ENCODE measurements around the gene HMGCR. TPM values are rescaled to one million over a fixed set of nuclear protein-coding genes. Genes with fewer than 3 reads are reported as not detected.
A peak's percentile ranks its signal among the peaks of the same experiment; 100 is the strongest.
"Not testable (repeated sequence)": the region's sequence is repeated elsewhere in the genome, so short reads cannot be mapped to it uniquely, and the experiment has no call there.

The HMGCR gene
- polyA plus RNA-seq, 3 donors, result 19.8 to 33.3 (median 31.9) TPM

DNA sequence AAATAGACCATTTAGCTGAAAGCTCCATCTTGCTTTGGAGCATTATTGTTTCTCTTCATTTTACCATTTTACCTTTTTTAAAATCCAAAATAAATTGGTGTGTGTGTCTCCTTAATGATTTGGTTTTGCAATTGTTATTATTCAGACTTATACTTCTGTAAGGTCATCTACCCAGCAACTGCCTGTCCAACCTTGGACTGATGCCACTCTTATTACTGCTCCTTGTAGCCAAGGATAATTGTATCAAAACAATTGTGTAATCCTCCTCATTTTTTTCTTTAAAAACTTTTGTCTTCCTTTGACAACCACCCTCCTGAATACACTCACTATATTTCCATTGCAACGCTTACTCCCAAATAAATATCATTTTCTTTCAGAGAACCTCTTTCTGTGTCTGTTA lies 30.3 kb upstream of the HMGCR start:
- intact Hi-C loops (cut with micrococcal nuclease), result no loop called here
- DNase-seq, result no peak
- Histone ChIP-seq H3K4me2 (replicated peaks; ENCODE audit: extremely low read depth, low read length, poor library complexity, severe bottlenecking) (no peak overlapping the region), H3K27ac (ENCODE audit: low read depth in 1 of 2, low read length in 2 of 2) (no peak overlapping the region), H3K79me2 (ENCODE audit: insufficient read depth, low read length) (no peaks in the 10 kb centered on the region), H3K4me3 (replicated peaks in 1 of 3; ENCODE audit: low read depth in 2 of 3, low read length in 3 of 3) (no peak overlapping the region), H2AFZ (ENCODE audit: insufficient read depth, low read depth, low read length, poor library complexity, severe bottlenecking) (no peak overlapping the region), H4K20me1 (ENCODE audit: insufficient read depth, low read length) (no peaks in the 10 kb centered on the region), H3K9me3 (replicated peaks in 1 of 2; ENCODE audit: control insufficient read depth in 1 of 2, insufficient read depth in 1 of 2, low read length in 2 of 2) (no peaks in the 10 kb centered on the region), H3K9ac (ENCODE audit: insufficient read depth, low read length, poor library complexity, severe bottlenecking) (no peak overlapping the region), H3K36me3 (replicated peaks in 1 of 2; ENCODE audit: control insufficient read depth in 1 of 2, insufficient read depth in 2 of 2, low read length in 2 of 2) (no peaks in the 10 kb centered on the region), H3K27me3 (ENCODE audit: control insufficient read depth in 2 of 2, insufficient read depth in 2 of 2, low read length in 2 of 2) (no peaks in the 10 kb centered on the region), H3K4me1 (ENCODE audit: control insufficient read depth in 1 of 2, insufficient read depth in 2 of 2, low read length in 2 of 2) (no peaks in the 10 kb centered on the region)
- TF ChIP-seq, protein P1, sequence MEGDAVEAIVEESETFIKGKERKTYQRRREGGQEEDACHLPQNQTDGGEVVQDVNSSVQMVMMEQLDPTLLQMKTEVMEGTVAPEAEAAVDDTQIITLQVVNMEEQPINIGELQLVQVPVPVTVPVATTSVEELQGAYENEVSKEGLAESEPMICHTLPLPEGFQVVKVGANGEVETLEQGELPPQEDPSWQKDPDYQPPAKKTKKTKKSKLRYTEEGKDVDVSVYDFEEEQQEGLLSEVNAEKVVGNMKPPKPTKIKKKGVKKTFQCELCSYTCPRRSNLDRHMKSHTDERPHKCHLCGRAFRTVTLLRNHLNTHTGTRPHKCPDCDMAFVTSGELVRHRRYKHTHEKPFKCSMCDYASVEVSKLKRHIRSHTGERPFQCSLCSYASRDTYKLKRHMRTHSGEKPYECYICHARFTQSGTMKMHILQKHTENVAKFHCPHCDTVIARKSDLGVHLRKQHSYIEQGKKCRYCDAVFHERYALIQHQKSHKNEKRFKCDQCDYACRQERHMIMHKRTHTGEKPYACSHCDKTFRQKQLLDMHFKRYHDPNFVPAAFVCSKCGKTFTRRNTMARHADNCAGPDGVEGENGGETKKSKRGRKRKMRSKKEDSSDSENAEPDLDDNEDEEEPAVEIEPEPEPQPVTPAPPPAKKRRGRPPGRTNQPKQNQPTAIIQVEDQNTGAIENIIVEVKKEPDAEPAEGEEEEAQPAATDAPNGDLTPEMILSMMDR (IDR thresholded peaks at IDR 0.05), result no peak
- no peak overlapping the region for H3K27ac Mint-ChIP-seq
- H3K4me3 Mint-ChIP-seq, result no peak overlapping the region
- no peaks in the 10 kb centered on the region for H3K4me1 Mint-ChIP-seq
- WGBS (ENCODE audit: insufficient coverage), result no CpG with 5 or more reads among the region's 1 CpG
- H3K9me3 Mint-ChIP-seq, result peaks cover 0 to 14% (median 2%) of the 10 kb centered on the region in 7 donors
- peaks cover 2 to 9% (median 3%) of the 10 kb centered on the region in 3 donors for H3K27me3 Mint-ChIP-seq (ENCODE audit: low read depth in 3 of 3)
- no peaks in the 10 kb centered on the region for H3K36me3 Mint-ChIP-seq

DNA sequence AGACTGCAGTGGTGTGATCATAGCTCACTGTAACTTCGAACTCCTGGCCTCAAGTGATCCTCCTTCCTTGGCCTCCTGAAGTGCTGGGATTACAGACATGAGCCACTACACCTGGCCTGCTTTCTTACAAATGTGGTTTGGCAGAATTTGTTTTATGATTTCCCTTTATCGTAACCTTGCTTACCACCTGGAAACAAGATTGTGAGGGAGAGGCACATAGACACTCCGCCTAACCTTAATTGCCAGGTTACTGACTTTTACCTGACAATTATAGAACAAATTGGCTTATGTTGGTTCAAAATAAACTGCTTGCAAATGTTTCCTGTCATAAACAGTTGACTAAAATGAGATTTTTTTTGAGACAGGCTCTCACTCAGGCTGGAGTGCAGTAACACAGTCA lies 26.8 kb upstream of the HMGCR start:
- Mint-ChIP-seq H3K4me3 (no peak overlapping the region), H3K27me3 (ENCODE audit: low read depth in 3 of 3) (peaks cover 0 to 13% (median 4%) of the 10 kb centered on the region in 3 donors), H3K27ac (no peak overlapping the region), H3K9me3 (peaks cover 0 to 3% (median 0%) of the 10 kb centered on the region in 7 donors), H3K4me1 (no peaks in the 10 kb centered on the region), H3K36me3 (no peaks in the 10 kb centered on the region)
- Histone ChIP-seq H3K9me3 (replicated peaks in 1 of 2; ENCODE audit: control insufficient read depth in 1 of 2, insufficient read depth in 1 of 2, low read length in 2 of 2) (no peaks in the 10 kb centered on the region), H3K36me3 (replicated peaks in 1 of 2; ENCODE audit: control insufficient read depth in 1 of 2, insufficient read depth in 2 of 2, low read length in 2 of 2) (no peaks in the 10 kb centered on the region), H3K4me1 (ENCODE audit: control insufficient read depth in 1 of 2, insufficient read depth in 2 of 2, low read length in 2 of 2) (no peaks in the 10 kb centered on the region), H3K27me3 (ENCODE audit: control insufficient read depth in 2 of 2, insufficient read depth in 2 of 2, low read length in 2 of 2) (no peaks in the 10 kb centered on the region), H3K4me3 (replicated peaks in 1 of 3; ENCODE audit: low read depth in 2 of 3, low read length in 3 of 3) (no peak overlapping the region), H3K79me2 (ENCODE audit: insufficient read depth, low read length) (no peaks in the 10 kb centered on the region), H2AFZ (ENCODE audit: insufficient read depth, low read depth, low read length, poor library complexity, severe bottlenecking) (no peak overlapping the region), H3K27ac (ENCODE audit: low read depth in 1 of 2, low read length in 2 of 2) (no peak overlapping the region), H3K9ac (ENCODE audit: insufficient read depth, low read length, poor library complexity, severe bottlenecking) (no peak overlapping the region), H4K20me1 (ENCODE audit: insufficient read depth, low read length) (no peaks in the 10 kb centered on the region), H3K4me2 (replicated peaks; ENCODE audit: extremely low read depth, low read length, poor library complexity, severe bottlenecking) (no peak overlapping the region)
- intact Hi-C loops (cut with micrococcal nuclease), result no loop called here
- 100% methylated on average over 1 of the region's 3 CpGs for whole genome bisulfite sequencing (ENCODE audit: insufficient coverage)
- TF ChIP-seq, protein P1 (IDR thresholded peaks at IDR 0.05), result no peak
- DNase-seq, result no peak

DNA sequence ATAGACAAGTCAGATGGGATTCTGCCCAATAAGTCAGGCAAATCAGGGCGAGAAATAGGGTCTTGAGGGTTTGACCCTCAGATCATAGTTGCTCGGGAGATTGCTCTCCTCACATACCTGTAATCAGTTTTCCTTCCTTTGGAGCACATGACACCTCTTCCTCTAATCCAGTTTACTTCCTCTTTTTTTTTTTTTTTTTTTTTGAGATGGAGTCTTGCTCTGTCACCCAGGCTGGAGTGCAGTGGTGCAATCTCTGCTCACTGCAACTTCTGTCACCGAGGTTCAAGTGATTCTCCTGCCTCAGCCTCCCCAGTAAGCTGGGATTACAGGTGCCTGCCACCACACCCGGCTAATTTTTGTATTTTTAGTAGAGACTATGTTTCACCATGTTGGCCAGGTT lies 17.9 kb upstream of the HMGCR start:
- peak overlapping the region; percentile 53 to 71 for H3K4me3 Mint-ChIP-seq
- peak overlapping the region; percentile 65 for H3K4me2 ChIP-seq (replicated peaks; ENCODE audit: extremely low read depth, low read length, poor library complexity, severe bottlenecking)
- H3K27ac Mint-ChIP-seq, result peak overlapping the region; percentile 96 to 100 (median 98)
- H3K27me3 Mint-ChIP-seq (ENCODE audit: low read depth in 3 of 3); H3K9me3 ChIP-seq (replicated peaks in 1 of 2; ENCODE audit: control insufficient read depth in 1 of 2, insufficient read depth in 1 of 2, low read length in 2 of 2); H3K9me3 Mint-ChIP-seq; H3K36me3 ChIP-seq (replicated peaks in 1 of 2; ENCODE audit: control insufficient read depth in 1 of 2, insufficient read depth in 2 of 2, low read length in 2 of 2); H3K27me3 ChIP-seq (ENCODE audit: control insufficient read depth in 2 of 2, insufficient read depth in 2 of 2, low read length in 2 of 2); H3K36me3 Mint-ChIP-seq; H4K20me1 ChIP-seq (ENCODE audit: insufficient read depth, low read length); H3K79me2 ChIP-seq (ENCODE audit: insufficient read depth, low read length); H2AFZ ChIP-seq (ENCODE audit: insufficient read depth, low read depth, low read length, poor library complexity, severe bottlenecking); intact Hi-C loops (cut with micrococcal nuclease): not testable (repeated sequence)
- DNase-seq, result peak; percentile 69 to 83 (median 75)
- WGBS (ENCODE audit: insufficient coverage), result no CpG with 5 or more reads among the region's 4 CpGs
- H3K4me1 Mint-ChIP-seq, result peaks cover 40% of the 10 kb centered on the region
- H3K4me3 ChIP-seq (replicated peaks in 1 of 3; ENCODE audit: low read depth in 2 of 3, low read length in 3 of 3), result peak overlapping the region in 1 of 3 experiments; percentile 62
- H3K4me1 ChIP-seq (ENCODE audit: control insufficient read depth in 1 of 2, insufficient read depth in 2 of 2, low read length in 2 of 2), result peaks cover 46 to 53% of the 10 kb centered on the region in 2 donors
- peak overlapping the region; percentile 86 to 99 for H3K27ac ChIP-seq (ENCODE audit: low read depth in 1 of 2, low read length in 2 of 2)
- H3K9ac ChIP-seq (ENCODE audit: insufficient read depth, low read length, poor library complexity, severe bottlenecking), result peak overlapping the region; percentile 69

All from CD14-positive monocyte (primary cell).